Suprapubic skin (tissue), 4 donors: ENCODE results near the gene STX5. TPM values are rescaled to one million over a fixed set of nuclear protein-coding genes. Genes with fewer than 3 reads are reported as not detected.
A peak's percentile ranks its signal among the peaks of the same experiment; 100 is the strongest.
"Not testable (repeated sequence)": the region's sequence is repeated elsewhere in the genome, so short reads cannot be mapped to it uniquely, and the experiment has no call there.

ENCODE experiments used
- DNase-seq, 2 donors: peaks; one replicate each; pipeline ENCODE4 v3.0.0-alpha.2; 2019; ENCODE audit warnings: low spot score in 2 of 2
- H3K27ac ChIP-seq: fragments of 200-600 bp; sonication (generic); one replicate; pipeline ENCODE4 v1.5.1; 2019
- H3K27me3 ChIP-seq: fragments of 200-600 bp; sonication (generic); one replicate; pipeline ENCODE4 v1.5.1; 2019
- H3K36me3 ChIP-seq: fragments of 200-600 bp; sonication (generic); one replicate; pipeline ENCODE4 v1.5.1; 2019
- H3K4me1 ChIP-seq: fragments of 200-600 bp; sonication (generic); one replicate; pipeline ENCODE4 v1.5.1; 2019
- H3K4me3 ChIP-seq: fragments of 200-600 bp; sonication (generic); one replicate; pipeline ENCODE4 v1.5.1; 2019; ENCODE audit warnings: mild to moderate bottlenecking
- H3K9me3 ChIP-seq: fragments of 200-600 bp; sonication (generic); one replicate; pipeline ENCODE4 v1.5.1; 2019
- CTCF ChIP-seq, 2 donors: fragments of 200-600 bp in 1 of 2; fragments of 450-650 bp in 1 of 2; sonication (generic) in 1 of 2; IDR thresholded peaks; one replicate each; pipeline ENCODE4 v1.5.1; 2016 to 2019; ENCODE audit warnings: antibody characterized with exemption in 2 of 2, mild to moderate bottlenecking in 1 of 2, moderate library complexity in 1 of 2
- EP300 ChIP-seq: sonication (generic); formaldehyde crosslinking; IDR thresholded peaks from one replicate; pipeline ENCODE4 v1.6.1; 2017; ENCODE audit warnings: antibody characterized with exemption
- POLR2A ChIP-seq, 2 donors: fragments of 450-650 bp; IDR thresholded peaks; one replicate each; pipeline ENCODE4 v1.6.1; 2017; ENCODE audit warnings: antibody characterized with exemption in 2 of 2, mild to moderate bottlenecking in 2 of 2, moderate library complexity in 2 of 2
- POLR2AphosphoS5 ChIP-seq, 3 donors: sonication (generic); formaldehyde crosslinking; IDR thresholded peaks; one replicate each; pipeline ENCODE4 v1.6.1; 2017; ENCODE audit warnings: antibody characterized with exemption in 3 of 3
- WGBS: methylation state at CpG from one replicate; pipeline ENCODE4 v1.1.5; 2018; 5-methylcytosine and 5-hydroxymethylcytosine counted together
- total RNA-seq, 4 donors: library from RNA; depleted of rRNA; stranded (reverse); fragments of >200 nt; gene quantifications; one replicate each; pipeline ENCODE4 v1.1.0, GENCODE V29; 2016

The STX5 gene
- total RNA-seq, 4 donors from 2014 or later: 26.8 to 47.8 (median 43.2) TPM

- Histone ChIP-seq H3K36me3 (peaks cover 37% of the 10 kb centered on the region), H3K4me3 (no peak overlapping the region), H3K27me3 (no peaks in the 10 kb centered on the region), H3K27ac (no peak overlapping the region), H3K4me1 (peaks cover 26% of the 10 kb centered on the region), H3K9me3 (no peaks in the 10 kb centered on the region)
- 79% methylated on average over 6 of the region's 6 CpGs for WGBS
- TF ChIP-seq POLR2A (IDR thresholded peaks at IDR 0.05) (no peak), EP300 (no peak), CTCF (IDR thresholded peaks at IDR 0.05) (no peak), POLR2AphosphoS5 (IDR thresholded peaks at IDR 0.05) (no peak)
- DNase-seq: no peak
Measured at GRCh38 chr11:62774407-62774806, 57.4 kb downstream of the STX5 start.

GRCh38 chr11:62771144-62772021 is 60.5 kb downstream of the STX5 start, which contains the start of gene TAF6L:
Gene TAF6L (plus strand): TSS chr11:62771396. CDS start chr11:62775784, 4,388 bp downstream.
- Histone ChIP-seq H3K36me3 (peaks cover 26% of the 10 kb centered on the region), H3K27me3 (no peaks in the 10 kb centered on the region), H3K4me1 (peaks cover 26% of the 10 kb centered on the region), H3K4me3 (peak within 1 kb of the TSS; percentile 66), H3K9me3 (no peaks in the 10 kb centered on the region), H3K27ac (peak within 1 kb of the TSS; percentile 96)
- TF ChIP-seq POLR2AphosphoS5 (IDR thresholded peaks at IDR 0.05): peak in 2 of 3 donors; percentile 49 to 91
- no peak for TF ChIP-seq EP300
- peak; percentile 4 to 8 for TF ChIP-seq POLR2A (IDR thresholded peaks at IDR 0.05)
- TF ChIP-seq CTCF (IDR thresholded peaks at IDR 0.05): no peak
- DNase-seq: peak; percentile 99
- WGBS: 5% methylated on average over 39 of the region's 60 CpGs

DNA sequence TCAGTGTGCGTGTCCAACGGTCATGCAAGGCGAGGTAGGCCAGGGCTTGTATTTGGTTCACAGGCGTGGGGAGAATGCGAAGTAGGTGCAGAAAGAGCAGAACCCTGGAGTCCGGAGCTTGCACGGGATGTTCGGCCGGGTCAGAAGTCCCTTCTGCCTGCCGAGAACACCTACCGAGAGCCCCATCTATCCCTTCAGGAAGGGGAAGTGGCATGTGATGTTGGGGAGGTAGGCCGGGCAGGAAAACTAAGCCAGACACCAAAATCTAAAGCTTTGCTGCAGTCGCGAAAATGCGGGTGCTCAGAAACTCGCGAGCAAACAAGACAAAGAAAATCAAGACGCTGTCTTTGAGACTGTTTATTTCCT is 61.1 kb downstream of the STX5 start:
- Histone ChIP-seq H3K9me3 (no peaks in the 10 kb centered on the region), H3K4me3 (peak overlapping the region; percentile 66), H3K4me1 (peaks cover 26% of the 10 kb centered on the region), H3K27ac (peak overlapping the region; percentile 96), H3K36me3 (peaks cover 26% of the 10 kb centered on the region), H3K27me3 (no peaks in the 10 kb centered on the region)
- 2% methylated on average over 18 of the region's 18 CpGs for WGBS
- peak in 1 of 2 donors; percentile 69 for DNase-seq
- no peak for TF ChIP-seq CTCF (IDR thresholded peaks at IDR 0.05)
- no peak for TF ChIP-seq POLR2AphosphoS5 (IDR thresholded peaks at IDR 0.05)
- TF ChIP-seq EP300: no peak
- no peak for TF ChIP-seq POLR2A (IDR thresholded peaks at IDR 0.05)

DNA sequence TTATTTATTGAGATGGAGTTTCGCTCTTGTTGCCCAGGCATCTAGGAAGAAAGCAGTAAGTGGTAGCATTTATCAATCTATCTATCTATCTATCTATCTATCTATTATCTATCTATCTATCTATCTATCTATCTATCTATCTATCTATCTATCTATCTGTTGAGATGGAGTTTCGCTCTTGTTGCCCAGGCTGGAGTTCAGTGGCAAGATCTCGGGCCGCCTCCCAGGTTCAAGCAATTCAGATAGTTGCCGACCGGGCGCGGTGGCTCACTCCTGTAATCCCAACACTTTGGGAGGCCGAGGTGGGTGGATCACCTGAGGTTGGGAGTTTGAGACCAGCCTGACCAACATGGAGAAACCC is 71.0 kb downstream of the STX5 start:
- not testable (repeated sequence) for DNase-seq, H3K9me3 ChIP-seq, H3K27me3 ChIP-seq
- WGBS: 28% methylated on average over 9 of the region's 9 CpGs
- H3K4me3 ChIP-seq: peak overlapping the region; percentile 85
- H3K4me1 ChIP-seq: peaks cover 24% of the 10 kb centered on the region
- H3K27ac ChIP-seq: peak overlapping the region; percentile 89
- peaks cover 14% of the 10 kb centered on the region for H3K36me3 ChIP-seq

DNA sequence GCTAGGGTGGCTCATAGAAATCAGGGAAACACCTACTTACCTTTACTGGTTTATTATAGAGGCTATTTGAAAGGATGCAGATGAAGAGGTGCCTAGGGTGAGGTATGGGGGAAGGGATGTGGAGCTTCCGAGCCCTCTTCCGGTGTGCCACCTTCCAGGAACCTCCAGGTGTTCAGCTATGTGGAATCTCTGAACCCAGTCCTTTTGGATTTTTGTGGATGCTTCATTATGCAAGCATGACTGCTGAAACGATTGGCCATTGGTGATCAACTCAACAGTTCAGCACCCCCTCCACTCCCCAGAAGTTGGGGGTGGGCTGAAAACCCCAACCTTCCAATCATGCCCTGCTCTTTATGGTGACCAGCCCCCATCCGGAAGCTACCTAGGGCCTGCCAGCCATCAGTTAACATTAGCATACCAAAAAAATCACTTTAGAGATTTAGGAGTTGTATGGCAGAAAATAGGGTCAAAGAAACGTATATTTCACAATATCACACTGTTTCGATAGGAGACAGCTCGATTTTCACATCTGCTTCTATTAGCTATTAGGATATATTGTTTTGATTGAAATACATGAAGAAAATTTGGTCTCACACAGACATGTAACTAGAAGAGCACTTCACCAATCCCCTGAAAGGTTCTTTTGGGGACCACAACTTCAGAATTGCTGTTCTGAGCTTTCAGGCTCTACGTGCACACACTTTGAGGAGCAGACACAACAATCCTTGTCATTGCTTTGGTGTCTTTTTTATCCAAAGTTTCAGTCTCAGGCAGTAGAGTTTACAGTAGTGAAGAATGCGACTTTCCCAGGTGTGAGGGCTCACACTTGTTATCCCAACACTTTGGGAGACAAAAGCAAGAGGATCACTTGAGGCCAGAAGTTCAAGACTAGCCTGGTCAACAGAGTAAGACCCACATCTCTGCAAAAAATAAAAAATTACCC is 73.7 kb downstream of the STX5 start:
- TF ChIP-seq CTCF (IDR thresholded peaks at IDR 0.05) (no peak), POLR2AphosphoS5 (IDR thresholded peaks at IDR 0.05) (no peak), EP300 (no peak), POLR2A (IDR thresholded peaks at IDR 0.05) (no peak)
- Histone ChIP-seq H3K27me3 (no peaks in the 10 kb centered on the region), H3K4me3 (no peak overlapping the region), H3K9me3 (no peaks in the 10 kb centered on the region), H3K36me3 (no peaks in the 10 kb centered on the region), H3K27ac (no peak overlapping the region), H3K4me1 (peaks cover 29% of the 10 kb centered on the region)
- no peak for DNase-seq
- WGBS: 66% methylated on average over 9 of the region's 9 CpGs

Other genes with a start within 250 kb of the STX5 start
- 10 to 100 TPM in 3 of 4 donors, 1 to 10 TPM in 1; 8.0 to 16.3 (median 12.5) TPM for gene TUT1, start 240.5 kb downstream of the STX5 start, total RNA-seq
- 100 to 1,000 TPM; 107 to 125 (median 110) TPM for gene MTA2, start 230.2 kb downstream of the STX5 start, total RNA-seq
- gene EML3, start 219.3 kb downstream of the STX5 start, total RNA-seq: 10 to 100 TPM; 43.1 to 74.8 (median 55.8) TPM
- 1 to 10 TPM in 3 of 4 donors, under 1 TPM in 1; 0.80 to 4.9 (median 2.3) TPM for gene ROM1, start 218.8 kb downstream of the STX5 start, total RNA-seq
- 10 to 100 TPM; 29.9 to 54.1 (median 40.6) TPM for gene B3GAT3, start 210.1 kb downstream of the STX5 start, total RNA-seq
- 100 to 1,000 TPM in 2 of 4 donors, 10 to 100 TPM in 2; 76.0 to 118 (median 102) TPM for gene GANAB, start 185.4 kb downstream of the STX5 start, total RNA-seq
- gene INTS5, start 178.7 kb downstream of the STX5 start, total RNA-seq: 10 to 100 TPM; 17.7 to 35.1 (median 31.4) TPM
- 10 to 100 TPM; 12.8 to 29.3 (median 25.7) TPM for gene C11orf98, start 166.8 kb downstream of the STX5 start, total RNA-seq
- gene CSKMT, start 166.7 kb downstream of the STX5 start, total RNA-seq: 1 to 10 TPM; 2.8 to 6.0 (median 4.2) TPM
- gene UQCC3, start 160.4 kb downstream of the STX5 start, total RNA-seq: 10 to 100 TPM in 2 of 4 donors, 1 to 10 TPM in 2; 9.1 to 12.4 (median 9.8) TPM
- gene LBHD1, start 159.8 kb downstream of the STX5 start, total RNA-seq: 1 to 10 TPM; 1.7 to 8.7 (median 3.3) TPM
- 100 to 1,000 TPM; 125 to 194 (median 143) TPM for gene UBXN1, start 153.0 kb downstream of the STX5 start, total RNA-seq
- gene LRRN4CL, start 142.5 kb downstream of the STX5 start, total RNA-seq: 1 to 10 TPM; 3.3 to 7.6 (median 5.9) TPM
- 10 to 100 TPM; 28.9 to 76.3 (median 59.3) TPM for gene BSCL2, start 124.6 kb downstream of the STX5 start, total RNA-seq
- under 1 TPM in 1 of 4 donors, not detected in 3; 0.68 TPM for gene GNG3, start 124.4 kb downstream of the STX5 start, total RNA-seq
- gene HNRNPUL2, start 104.6 kb downstream of the STX5 start, total RNA-seq: 10 to 100 TPM; 21.1 to 51.5 (median 33.6) TPM
- gene TTC9C, start 103.6 kb downstream of the STX5 start, total RNA-seq: 10 to 100 TPM; 16.3 to 42.3 (median 31.7) TPM
- 10 to 100 TPM; 10.9 to 32.2 (median 14.3) TPM for gene ZBTB3, start 77.9 kb downstream of the STX5 start, total RNA-seq
- gene POLR2G, start 70.5 kb downstream of the STX5 start, total RNA-seq: 100 to 1,000 TPM in 1 of 4 donors, 10 to 100 TPM in 3; 46.9 to 117 (median 52.1) TPM
- gene TAF6L, start 60.7 kb downstream of the STX5 start, total RNA-seq: 10 to 100 TPM; 10.2 to 48.7 (median 21.9) TPM
- 10 to 100 TPM; 37.6 to 72.6 (median 59.8) TPM for gene TMEM179B, start 44.6 kb downstream of the STX5 start, total RNA-seq
- gene TMEM223, start 40.0 kb downstream of the STX5 start, total RNA-seq: 10 to 100 TPM; 15.9 to 30.2 (median 23.4) TPM
- 100 to 1,000 TPM in 3 of 4 donors, 10 to 100 TPM in 1; 88.1 to 156 (median 115) TPM for gene NXF1, start 26.6 kb downstream of the STX5 start, total RNA-seq
- not detected for gene TEX54, start 790 bp upstream of the STX5 start, total RNA-seq
- 10 to 100 TPM; 63.3 to 79.8 (median 70.3) TPM for gene WDR74, start 7.5 kb upstream of the STX5 start, total RNA-seq
- gene SLC3A2, start 48.8 kb upstream of the STX5 start, total RNA-seq: 100 to 1,000 TPM; 170 to 234 (median 198) TPM
- 1 to 10 TPM; 2.5 to 5.4 (median 4.5) TPM for gene CHRM1, start 89.3 kb upstream of the STX5 start, total RNA-seq
- not detected for gene SLC22A6, start 152.9 kb upstream of the STX5 start, total RNA-seq
- not detected for gene SLC22A8, start 183.8 kb upstream of the STX5 start, total RNA-seq